Measurements from ENCODE around the gene IKZF2.

The IKZF2 gene

DNA sequence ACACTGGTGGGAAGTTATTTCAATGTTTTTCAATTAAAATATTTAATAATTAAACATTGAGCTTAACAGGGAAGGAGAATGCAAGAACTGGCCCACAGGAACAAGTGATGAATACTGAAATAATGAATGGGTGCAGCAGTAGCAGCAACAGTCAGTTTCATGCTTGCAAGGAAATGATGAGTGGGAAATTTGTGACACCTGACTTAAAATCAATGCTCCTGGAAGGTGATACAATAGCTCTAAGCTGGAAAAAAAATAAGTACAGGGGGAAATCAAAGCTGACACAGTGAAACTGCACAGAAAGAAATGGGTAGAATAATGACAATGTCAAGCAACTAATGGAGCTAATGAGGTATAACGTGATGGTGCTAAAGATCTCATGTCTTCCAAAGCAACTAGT lies 184.5 kb downstream of the IKZF2 start:
- H3K9me3 Mint-ChIP-seq: no peaks in the 10 kb centered on the region
- DNase-seq (no peak), ATAC-seq (no peak)
- H3K36me3 Mint-ChIP-seq (ENCODE audit: low read depth): peaks cover 3% of the 10 kb centered on the region
- peaks cover 11% of the 10 kb centered on the region for H3K4me1 Mint-ChIP-seq
- no peaks in the 10 kb centered on the region for H3K27me3 Mint-ChIP-seq
- no peak overlapping the region for H3K4me3 Mint-ChIP-seq
- H3K27ac Mint-ChIP-seq: no peak overlapping the region

DNA sequence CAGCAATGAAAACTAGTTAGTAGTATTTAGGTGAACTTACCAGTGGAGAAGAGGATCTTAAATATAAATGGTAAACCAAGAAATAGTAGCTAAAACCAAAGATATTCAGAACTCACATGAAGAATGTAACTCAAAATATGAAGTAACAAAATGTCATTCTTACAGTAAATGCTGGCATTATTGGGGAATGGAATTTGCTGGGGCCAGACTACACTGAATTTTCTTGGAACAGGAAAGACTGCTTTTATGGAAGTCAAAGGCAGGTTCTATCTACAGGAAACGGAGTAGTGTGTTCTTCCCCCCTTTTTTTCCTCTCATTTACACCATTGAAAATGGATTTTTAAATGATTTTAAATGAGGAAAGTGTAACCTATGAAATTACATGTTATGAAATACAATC lies 188.7 kb downstream of the IKZF2 start:
- DNase-seq (no peak), ATAC-seq (no peak)
- H3K27ac Mint-ChIP-seq: no peak overlapping the region
- H3K9me3 Mint-ChIP-seq: no peaks in the 10 kb centered on the region
- peaks cover 35% of the 10 kb centered on the region for H3K4me1 Mint-ChIP-seq
- H3K36me3 Mint-ChIP-seq (ENCODE audit: low read depth): peaks cover 3% of the 10 kb centered on the region
- H3K27me3 Mint-ChIP-seq: no peaks in the 10 kb centered on the region
- H3K4me3 Mint-ChIP-seq: no peak overlapping the region

DNA sequence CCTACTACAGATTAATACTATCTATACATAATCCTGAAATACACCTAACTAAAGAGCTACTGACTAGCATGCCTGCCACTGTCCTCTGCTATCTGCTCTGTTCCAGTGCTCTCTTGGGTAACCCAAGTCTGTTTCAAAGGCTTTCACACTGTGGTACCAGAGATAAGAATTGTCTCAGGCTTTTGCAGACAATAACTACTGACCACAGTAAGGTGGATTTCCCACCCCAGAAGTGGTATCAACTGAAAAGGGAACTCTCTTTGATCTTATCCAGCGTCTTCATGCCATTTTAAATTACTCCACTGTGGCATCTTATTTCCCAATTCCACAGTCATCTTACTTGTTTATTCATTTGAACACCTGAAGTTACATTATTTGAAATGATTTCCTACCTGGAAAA lies 190.2 kb downstream of the IKZF2 start:
- Mint-ChIP-seq H3K4me1 (peaks cover 46% of the 10 kb centered on the region), H3K27ac (no peak overlapping the region), H3K27me3 (no peaks in the 10 kb centered on the region), H3K36me3 (ENCODE audit: low read depth) (peaks cover 3% of the 10 kb centered on the region), H3K4me3 (no peak overlapping the region), H3K9me3 (no peaks in the 10 kb centered on the region)
- DNase-seq (no peak), ATAC-seq (no peak)

DNA sequence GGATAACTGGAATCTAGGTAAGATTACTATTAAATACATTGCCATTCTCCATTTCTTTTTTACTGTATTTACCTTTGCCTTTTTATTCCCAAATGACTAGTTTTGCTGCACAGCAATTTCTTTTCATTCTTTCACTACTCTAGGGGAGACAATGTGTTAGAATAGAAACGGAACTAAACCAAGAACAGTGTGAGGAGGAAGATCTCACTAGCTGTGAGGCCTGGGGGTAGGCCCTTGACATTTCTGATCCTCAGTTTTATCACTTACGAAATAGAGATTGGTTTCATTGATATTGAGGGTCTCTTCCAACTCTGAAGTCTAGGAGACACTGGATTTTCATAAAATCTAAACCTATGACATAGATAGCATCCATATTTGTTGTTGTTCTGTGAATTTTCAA lies 191.1 kb downstream of the IKZF2 start:
- peaks cover 46% of the 10 kb centered on the region for H3K4me1 Mint-ChIP-seq
- no peaks in the 10 kb centered on the region for H3K9me3 Mint-ChIP-seq
- no peak overlapping the region for H3K27ac Mint-ChIP-seq
- peaks cover 3% of the 10 kb centered on the region for H3K36me3 Mint-ChIP-seq (ENCODE audit: low read depth)
- H3K4me3 Mint-ChIP-seq: no peak overlapping the region
- ATAC-seq (no peak), DNase-seq (no peak)
- no peaks in the 10 kb centered on the region for H3K27me3 Mint-ChIP-seq

DNA sequence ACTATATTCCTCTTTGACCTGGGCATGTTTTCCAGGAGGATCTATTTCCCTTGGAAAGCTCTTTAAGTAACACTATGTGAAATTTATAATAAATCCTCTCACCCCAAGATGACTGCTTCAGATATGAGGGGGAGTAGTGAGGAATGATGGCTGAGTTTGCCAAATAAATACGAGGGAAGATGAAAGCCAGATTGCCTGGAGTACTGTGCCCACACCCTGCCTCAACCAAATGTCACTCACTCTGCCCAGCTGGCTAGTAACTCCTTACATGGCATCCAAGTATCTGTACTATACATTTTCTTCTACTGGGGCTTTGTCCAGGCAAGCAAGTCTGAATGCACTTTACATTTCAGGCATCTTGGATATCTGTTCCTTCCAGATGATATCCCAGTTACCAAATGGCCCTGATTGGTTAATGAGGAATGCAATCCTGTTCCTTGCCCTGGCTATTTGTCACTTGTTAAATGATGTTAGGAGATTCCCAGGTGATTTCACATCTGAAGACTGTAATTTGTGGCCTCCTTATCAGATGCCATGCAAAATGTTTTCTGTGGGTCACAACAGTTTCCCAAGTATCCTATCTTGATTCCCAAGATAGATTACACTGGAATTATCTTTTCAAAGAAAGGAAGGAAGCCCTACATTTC lies 191.8 kb downstream of the IKZF2 start:
- H3K9me3 Mint-ChIP-seq: peaks cover 2% of the 10 kb centered on the region
- DNase-seq: no peak
- H3K27me3 Mint-ChIP-seq: no peaks in the 10 kb centered on the region
- H3K4me3 Mint-ChIP-seq: no peak overlapping the region
- H3K4me1 Mint-ChIP-seq: peaks cover 46% of the 10 kb centered on the region
- no peaks in the 10 kb centered on the region for H3K36me3 Mint-ChIP-seq (ENCODE audit: low read depth)
- ATAC-seq: no peak
- H3K27ac Mint-ChIP-seq: no peak overlapping the region

DNA sequence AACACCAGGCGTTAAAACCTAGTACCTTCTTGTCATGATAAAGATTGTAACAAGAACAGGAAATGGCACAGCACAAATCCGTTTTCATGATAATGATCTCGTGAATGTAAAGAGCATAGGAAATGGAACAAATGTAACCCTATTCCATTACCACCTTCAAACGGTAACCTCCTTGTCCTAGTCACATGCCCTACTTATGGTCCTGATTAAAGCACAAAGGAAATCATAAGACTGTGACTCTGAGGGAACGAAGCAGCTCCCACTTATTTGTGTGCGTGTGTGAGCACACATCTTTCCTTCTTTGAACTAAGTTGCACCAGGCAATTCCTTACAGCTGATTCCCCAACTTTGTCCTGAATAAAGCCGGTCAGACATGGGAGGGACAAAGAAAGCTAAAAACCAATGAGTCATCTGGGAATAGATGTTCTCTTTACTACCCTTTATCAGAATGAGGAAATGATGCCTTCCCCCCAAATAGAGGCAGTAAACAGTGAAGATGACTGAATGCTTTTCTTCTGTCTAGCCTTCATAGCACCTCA lies 192.6 kb downstream of the IKZF2 start:
- H3K4me3 Mint-ChIP-seq: no peak overlapping the region
- no peaks in the 10 kb centered on the region for H3K27me3 Mint-ChIP-seq
- H3K4me1 Mint-ChIP-seq: peaks cover 46% of the 10 kb centered on the region

DNA sequence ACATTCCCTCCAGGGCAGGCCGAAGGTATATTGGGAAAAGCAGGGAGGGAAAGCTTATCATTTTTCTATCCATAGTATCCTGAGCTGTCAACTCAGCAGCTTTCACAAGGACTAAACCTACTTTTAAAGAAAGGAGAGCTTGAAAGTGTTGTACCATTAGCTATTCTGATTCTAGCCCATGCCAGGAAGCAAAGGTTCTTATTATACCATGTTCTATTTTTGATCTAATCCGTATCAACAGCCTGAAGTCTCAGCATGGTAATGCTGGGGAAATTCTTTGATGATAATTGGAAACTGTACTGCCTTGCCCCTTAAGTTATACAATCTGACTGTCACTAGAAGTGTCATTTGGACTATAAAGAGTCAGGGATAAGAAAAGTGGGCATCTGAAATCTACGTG lies 193.3 kb downstream of the IKZF2 start:
- Mint-ChIP-seq H3K27ac (peak overlapping the region; percentile 44), H3K36me3 (ENCODE audit: low read depth) (no peaks in the 10 kb centered on the region), H3K9me3 (peaks cover 8% of the 10 kb centered on the region), H3K4me3 (no peak overlapping the region), H3K4me1 (peaks cover 50% of the 10 kb centered on the region), H3K27me3 (no peaks in the 10 kb centered on the region)
- ATAC-seq (no peak), DNase-seq (no peak)

More for the DNA sequence above, 192.6 kb downstream of the IKZF2 start:
- Mint-ChIP-seq H3K9me3 (peaks cover 5% of the 10 kb centered on the region), H3K27ac (peak overlapping the region; percentile 35), H3K36me3 (ENCODE audit: low read depth) (no peaks in the 10 kb centered on the region)
- DNase-seq (no peak), ATAC-seq (peak; percentile 65)

DNA sequence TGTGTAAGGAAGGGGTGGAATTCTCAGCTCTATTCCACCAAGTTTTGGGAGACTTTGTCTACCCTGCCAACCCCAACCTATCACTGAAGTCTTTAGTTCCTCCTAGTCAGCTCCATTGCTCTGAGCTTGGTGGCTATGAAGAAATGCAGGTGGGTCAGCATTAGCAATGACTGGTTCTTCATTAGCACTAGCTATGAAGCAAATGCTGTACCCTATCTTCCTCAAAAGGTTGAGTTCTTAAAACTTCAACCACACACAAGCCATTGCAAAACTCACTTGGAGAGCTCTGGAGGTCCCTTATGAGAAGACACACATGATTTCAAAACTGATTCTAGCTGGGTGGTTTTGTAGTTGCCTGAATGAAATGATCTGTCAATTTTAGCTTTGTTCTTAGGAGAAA lies 193.8 kb downstream of the IKZF2 start:
- DNase-seq: no peak
- ATAC-seq: no peak
- no peaks in the 10 kb centered on the region for H3K27me3 Mint-ChIP-seq
- H3K9me3 Mint-ChIP-seq: peaks cover 8% of the 10 kb centered on the region
- no peak overlapping the region for H3K4me3 Mint-ChIP-seq
- no peaks in the 10 kb centered on the region for H3K36me3 Mint-ChIP-seq (ENCODE audit: low read depth)
- peak overlapping the region; percentile 44 for H3K27ac Mint-ChIP-seq
- peaks cover 51% of the 10 kb centered on the region for H3K4me1 Mint-ChIP-seq

DNA sequence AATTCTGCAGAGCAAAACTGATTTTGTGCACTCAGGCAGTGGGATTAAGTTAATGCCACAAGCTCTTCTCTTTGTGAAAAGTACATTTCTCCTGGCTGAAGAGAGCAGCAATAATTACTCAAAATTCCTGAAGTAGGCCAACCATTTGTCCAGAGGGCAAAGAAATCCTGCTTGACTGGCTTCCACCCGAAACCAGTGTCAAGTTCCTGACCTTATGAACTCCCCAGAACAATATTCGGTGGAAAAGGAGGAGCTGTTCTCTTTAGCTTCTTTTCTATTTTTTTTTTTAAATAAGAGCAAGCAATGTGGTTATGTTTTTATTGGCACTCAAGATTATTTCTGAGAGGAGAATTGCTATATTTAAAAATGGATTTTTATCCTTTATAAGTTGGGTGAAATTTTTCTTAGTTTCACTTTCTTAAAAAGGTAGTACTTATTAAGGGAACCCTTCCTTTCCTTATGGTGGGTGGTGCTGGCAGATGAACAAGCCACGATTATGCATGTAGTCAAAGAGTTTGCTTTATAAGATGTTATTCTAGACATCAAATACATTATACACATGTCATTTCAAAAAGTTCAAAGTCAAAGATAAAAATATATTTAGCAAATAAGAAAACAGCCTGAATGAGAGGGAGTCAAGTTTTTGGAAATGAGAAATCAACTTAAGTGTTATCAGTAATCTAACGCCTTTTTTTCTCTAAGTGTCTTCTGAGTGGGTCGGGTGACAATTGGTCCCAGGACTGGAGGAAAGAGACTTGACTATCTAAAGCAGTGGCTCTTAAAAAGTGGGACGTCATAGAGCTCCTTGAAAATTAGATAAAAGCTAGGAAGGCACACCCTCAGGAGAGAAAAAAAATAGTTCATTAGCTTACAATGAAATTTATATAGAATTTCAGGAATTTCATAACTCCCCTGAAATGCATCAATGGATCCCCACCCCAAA lies 194.5 kb downstream of the IKZF2 start:
- Mint-ChIP-seq H3K27me3 (no peaks in the 10 kb centered on the region), H3K4me1 (peaks cover 51% of the 10 kb centered on the region), H3K36me3 (ENCODE audit: low read depth) (no peaks in the 10 kb centered on the region), H3K27ac (no peak overlapping the region), H3K4me3 (peak overlapping the region; percentile 30), H3K9me3 (peaks cover 8% of the 10 kb centered on the region)
- ATAC-seq (no peak), DNase-seq (no peak)

DNA sequence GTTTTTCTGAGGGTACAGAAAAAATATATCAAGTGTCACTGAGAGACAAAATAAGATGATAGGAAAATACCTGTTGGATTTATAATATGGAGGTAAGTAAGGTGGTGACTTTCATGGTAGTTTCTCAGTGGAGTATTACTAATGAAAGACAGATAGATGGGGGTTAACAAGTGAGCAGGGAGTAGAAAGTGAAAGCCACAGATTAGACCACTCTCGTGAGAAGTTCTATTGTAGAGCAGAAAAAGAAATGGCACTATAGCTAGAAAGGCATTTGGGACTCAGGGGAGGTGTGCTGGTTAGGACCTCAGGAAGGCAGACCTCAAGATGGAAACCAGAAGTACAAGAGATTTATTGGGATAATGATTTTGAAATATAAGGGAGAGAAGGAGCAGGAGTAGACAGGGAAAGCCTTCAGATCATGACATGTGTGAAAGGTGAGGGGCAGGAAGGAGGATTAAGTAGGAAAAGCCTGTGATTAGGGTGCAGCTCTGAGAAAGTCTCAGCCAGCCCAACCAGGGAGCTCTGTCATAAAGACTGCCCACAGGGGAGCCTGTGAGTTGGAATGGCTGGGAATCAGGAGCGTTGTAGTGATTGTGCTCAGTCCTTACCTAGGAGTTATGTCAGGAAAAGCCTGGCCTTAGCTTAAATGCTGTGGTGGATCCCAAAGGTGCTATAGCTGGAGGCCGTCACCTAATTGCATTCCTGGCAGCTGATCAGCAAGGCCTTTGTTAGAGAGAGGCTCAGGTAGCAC lies 198.1 kb downstream of the IKZF2 start:
- Mint-ChIP-seq H3K27ac (no peak overlapping the region), H3K27me3 (no peaks in the 10 kb centered on the region), H3K36me3 (ENCODE audit: low read depth) (no peaks in the 10 kb centered on the region), H3K4me3 (no peak overlapping the region), H3K9me3 (peaks cover 8% of the 10 kb centered on the region), H3K4me1 (peaks cover 26% of the 10 kb centered on the region)
- DNase-seq (no peak), ATAC-seq (peak; percentile 57)

DNA sequence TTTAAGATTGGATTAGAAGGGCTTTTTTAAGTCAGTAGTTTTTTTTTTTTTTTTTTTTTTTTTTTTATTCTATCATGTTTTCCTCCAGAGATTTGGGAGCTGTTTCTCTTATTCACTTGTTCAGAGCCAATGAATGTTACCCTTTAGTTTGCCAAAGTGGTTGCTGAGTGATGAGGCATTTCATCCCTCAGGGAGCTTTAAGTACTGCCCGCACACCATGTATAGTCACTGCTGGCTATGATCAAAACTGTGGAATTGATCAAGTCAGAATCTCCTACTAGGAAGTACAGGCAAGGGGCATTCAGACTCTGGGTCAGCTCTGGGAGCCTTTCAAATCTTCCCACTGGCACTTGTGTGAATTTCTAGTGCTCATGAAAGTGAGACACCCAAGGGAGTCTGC lies 201.6 kb downstream of the IKZF2 start:
- DNase-seq (no peak), ATAC-seq (no peak)
- Mint-ChIP-seq H3K36me3 (ENCODE audit: low read depth) (no peaks in the 10 kb centered on the region), H3K4me1 (peaks cover 6% of the 10 kb centered on the region), H3K27me3 (no peaks in the 10 kb centered on the region), H3K27ac (no peak overlapping the region), H3K9me3 (peaks cover 8% of the 10 kb centered on the region), H3K4me3 (no peak overlapping the region)

Data from activated naive CD8-positive, alpha-beta T cell treated with anti-CD3 and anti-CD28 coated beads, Interleukin-2, amount 50 U/mL, for 24 hours (primary cell).